RWPE2 (cell line): ENCODE results near the gene VANGL2.
A peak's percentile ranks its signal among the peaks of the same experiment; 100 is the strongest.

Source experiments
- ATAC-seq: fragments of 200-7000 bp; cut with Tn5 transposase; 3 replicates; pipeline ENCODE4 v1.9.1; 2021; ENCODE audit warnings: low read depth
- DNase-seq: peaks from one replicate; pipeline ENCODE4 v3.0.0-alpha.2; 2020; ENCODE audit warnings: low spot score
- H3K27ac ChIP-seq: fragments of 450-650 bp; 2 replicates; pipeline ENCODE4 v1.5.1; 2017; ENCODE audit warnings: mild to moderate bottlenecking; ENCODE audit not compliant: poor library complexity, severe bottlenecking
- H3K27me3 ChIP-seq: fragments of 250-450 bp; sonication (Bioruptor Pico); 2 replicates; pipeline ENCODE4 v1.5.1; 2021; ENCODE audit warnings: mild to moderate bottlenecking, moderate library complexity; ENCODE audit not compliant: insufficient read depth, poor library complexity, severe bottlenecking
- H3K36me3 ChIP-seq: fragments of 250-450 bp; sonication (Bioruptor Pico); 2 replicates; pipeline ENCODE4 v1.5.1; 2020; ENCODE audit warnings: low read depth, mild to moderate bottlenecking, moderate library complexity
- H3K4me1 ChIP-seq: fragments of 250-450 bp; sonication (Bioruptor Pico); 2 replicates; pipeline ENCODE4 v1.5.1; 2021; ENCODE audit warnings: mild to moderate bottlenecking, moderate library complexity; ENCODE audit not compliant: insufficient read depth, poor library complexity, severe bottlenecking
- H3K4me3 ChIP-seq: fragments of 250-450 bp; sonication (Bioruptor Pico); 2 replicates; pipeline ENCODE4 v1.5.1; 2021; ENCODE audit warnings: mild to moderate bottlenecking, moderate library complexity; ENCODE audit not compliant: severe bottlenecking
- H3K9me3 ChIP-seq: fragments of 250-450 bp; sonication (Bioruptor Pico); 2 replicates; pipeline ENCODE4 v1.5.1; 2021; ENCODE audit warnings: mild to moderate bottlenecking, moderate library complexity; ENCODE audit not compliant: severe bottlenecking
- TF ChIP-seq, protein P1 (sequence below): fragments of 450-650 bp; IDR thresholded peaks from one replicate; pipeline ENCODE4 v1.5.1; 2017; ENCODE audit warnings: mild to moderate bottlenecking, moderate library complexity; ENCODE audit not compliant: poor library complexity, severe bottlenecking

Gene VANGL2

DNA sequence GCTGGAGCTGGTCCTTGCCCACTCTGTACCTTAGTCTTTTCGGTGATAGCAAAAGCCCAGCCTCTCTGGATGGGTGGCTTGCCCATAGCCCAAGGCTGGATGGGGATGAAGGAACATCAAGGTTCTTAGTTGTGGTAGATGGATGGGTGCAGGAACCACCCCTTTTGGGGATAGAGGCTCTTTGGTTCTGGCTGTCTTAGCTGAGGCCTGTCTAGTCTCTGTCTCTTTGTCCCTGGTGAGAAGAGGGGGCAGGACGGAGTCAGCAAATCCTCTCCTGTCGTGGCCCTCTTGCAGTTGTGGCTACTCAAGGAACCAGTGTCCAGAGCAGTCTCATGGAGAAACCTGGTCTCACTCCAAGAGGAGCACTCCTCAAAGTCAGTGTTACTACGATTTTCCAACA lies 8.5 kb downstream of the VANGL2 start:
- H3K9me3 ChIP-seq = no peaks in the 10 kb centered on the region
- TF ChIP-seq, protein P1, sequence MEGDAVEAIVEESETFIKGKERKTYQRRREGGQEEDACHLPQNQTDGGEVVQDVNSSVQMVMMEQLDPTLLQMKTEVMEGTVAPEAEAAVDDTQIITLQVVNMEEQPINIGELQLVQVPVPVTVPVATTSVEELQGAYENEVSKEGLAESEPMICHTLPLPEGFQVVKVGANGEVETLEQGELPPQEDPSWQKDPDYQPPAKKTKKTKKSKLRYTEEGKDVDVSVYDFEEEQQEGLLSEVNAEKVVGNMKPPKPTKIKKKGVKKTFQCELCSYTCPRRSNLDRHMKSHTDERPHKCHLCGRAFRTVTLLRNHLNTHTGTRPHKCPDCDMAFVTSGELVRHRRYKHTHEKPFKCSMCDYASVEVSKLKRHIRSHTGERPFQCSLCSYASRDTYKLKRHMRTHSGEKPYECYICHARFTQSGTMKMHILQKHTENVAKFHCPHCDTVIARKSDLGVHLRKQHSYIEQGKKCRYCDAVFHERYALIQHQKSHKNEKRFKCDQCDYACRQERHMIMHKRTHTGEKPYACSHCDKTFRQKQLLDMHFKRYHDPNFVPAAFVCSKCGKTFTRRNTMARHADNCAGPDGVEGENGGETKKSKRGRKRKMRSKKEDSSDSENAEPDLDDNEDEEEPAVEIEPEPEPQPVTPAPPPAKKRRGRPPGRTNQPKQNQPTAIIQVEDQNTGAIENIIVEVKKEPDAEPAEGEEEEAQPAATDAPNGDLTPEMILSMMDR = no peak
- H3K36me3 ChIP-seq = no peaks in the 10 kb centered on the region
- no peak overlapping the region for H3K4me3 ChIP-seq
- peaks cover 39% of the 10 kb centered on the region for H3K4me1 ChIP-seq
- DNase-seq (no peak), ATAC-seq (no peak)
- H3K27ac ChIP-seq = peak overlapping the region; percentile 86
- H3K27me3 ChIP-seq = no peaks in the 10 kb centered on the region

DNA sequence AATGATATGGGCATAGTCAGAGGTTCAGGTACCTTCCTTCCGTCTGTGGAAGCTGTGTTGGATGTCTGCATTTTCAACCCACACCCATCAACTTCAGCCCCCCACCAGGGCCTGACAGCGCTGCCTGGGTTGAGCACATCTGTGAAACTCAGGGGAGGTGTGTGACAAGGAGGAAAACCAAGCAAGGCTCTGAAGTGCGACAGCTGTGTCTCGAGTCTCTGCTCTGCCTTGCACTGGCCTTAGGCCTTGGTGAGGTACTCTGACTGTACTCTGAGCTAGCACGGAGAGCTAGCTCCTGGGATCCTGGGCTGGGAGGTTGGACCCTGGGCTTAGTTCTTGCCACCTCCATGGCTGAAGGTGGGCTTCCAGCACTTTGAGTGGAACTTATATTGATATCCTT lies 9.1 kb downstream of the VANGL2 start:
- TF ChIP-seq, protein P1 = no peak
- ATAC-seq = no peak
- Histone ChIP-seq H3K27me3 (no peaks in the 10 kb centered on the region), H3K9me3 (no peaks in the 10 kb centered on the region), H3K4me3 (no peak overlapping the region), H3K36me3 (no peaks in the 10 kb centered on the region), H3K4me1 (peaks cover 37% of the 10 kb centered on the region), H3K27ac (peak overlapping the region; percentile 86)
- no peak for DNase-seq

DNA sequence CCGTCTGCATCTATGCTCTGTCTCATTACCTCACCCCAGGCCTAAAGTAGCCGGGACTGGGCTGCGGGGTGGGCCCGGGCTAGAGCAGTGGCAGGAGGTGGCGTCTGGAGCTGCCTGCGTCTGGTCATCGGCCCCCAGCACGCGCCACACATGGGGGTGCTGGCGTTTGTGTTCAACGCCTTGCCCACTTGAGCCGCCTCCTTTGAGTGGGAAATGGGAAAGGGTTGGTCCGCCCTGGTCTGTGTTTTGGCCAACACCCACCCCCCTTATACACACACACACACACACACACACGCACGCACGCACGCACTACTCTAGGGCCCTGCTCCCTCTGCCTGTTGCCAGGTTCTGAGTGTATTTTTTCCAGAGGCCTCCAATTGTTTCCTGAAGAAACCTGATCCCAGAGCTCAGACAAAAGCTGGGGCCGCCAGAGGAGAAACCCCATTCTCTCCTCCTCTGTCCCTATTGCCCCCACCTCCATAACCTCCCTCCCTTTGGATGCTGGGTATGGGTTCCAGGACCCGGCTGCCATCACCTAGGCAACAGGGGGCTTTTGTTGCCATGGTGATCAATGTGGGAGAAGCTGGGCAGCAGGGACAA lies 10.1 kb downstream of the VANGL2 start:
- H3K36me3 ChIP-seq = no peaks in the 10 kb centered on the region
- DNase-seq (no peak), ATAC-seq (no peak)
- H3K4me1 ChIP-seq = peaks cover 43% of the 10 kb centered on the region
- H3K27me3 ChIP-seq = no peaks in the 10 kb centered on the region
- H3K9me3 ChIP-seq = no peaks in the 10 kb centered on the region
- TF ChIP-seq, protein P1 = no peak
- H3K4me3 ChIP-seq = no peak overlapping the region
- no peak overlapping the region for H3K27ac ChIP-seq

DNA sequence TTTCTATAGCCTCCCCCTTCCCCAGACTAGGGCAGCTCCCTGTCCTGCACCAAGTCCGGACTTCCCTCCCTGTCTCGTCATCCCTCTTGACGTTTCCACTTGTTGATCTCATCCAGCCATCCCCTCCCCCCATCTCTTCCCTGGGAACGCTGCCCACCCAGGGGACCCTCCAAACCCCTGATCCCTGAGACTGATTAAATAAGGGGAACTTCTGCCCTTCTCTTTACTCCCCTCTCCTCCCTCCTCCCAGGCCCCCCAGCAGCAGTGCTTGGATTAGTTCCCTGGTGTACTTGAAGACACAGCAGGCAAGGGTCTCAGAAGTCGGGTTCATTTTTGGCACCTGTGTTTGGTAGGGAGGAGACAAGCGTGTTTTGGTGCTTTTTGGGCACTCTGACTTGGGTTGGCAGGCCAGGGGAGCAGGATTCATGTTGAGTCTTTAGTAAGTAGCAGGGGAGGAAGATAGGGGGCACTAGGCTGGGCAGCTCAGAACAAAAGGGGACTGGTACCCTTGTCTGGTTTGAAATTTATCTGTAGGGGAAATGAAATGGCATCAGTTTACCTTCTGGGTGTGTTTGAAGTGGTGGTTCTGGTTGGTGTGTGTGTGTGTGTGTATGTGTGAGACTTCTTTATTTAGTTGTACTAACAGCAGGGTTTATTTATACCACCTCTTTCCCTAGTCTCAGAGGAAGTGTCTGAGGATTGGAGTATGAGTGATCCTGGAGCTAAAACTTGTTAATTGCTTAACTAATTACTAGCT lies 11.1 kb downstream of the VANGL2 start:
- peaks cover 37% of the 10 kb centered on the region for H3K4me1 ChIP-seq
- TF ChIP-seq, protein P1 = no peak
- ATAC-seq (no peak), DNase-seq (no peak)
- peaks cover 3% of the 10 kb centered on the region; the same call in 1 of the 2 replicates for H3K36me3 ChIP-seq
- H3K27me3 ChIP-seq = no peaks in the 10 kb centered on the region
- no peak overlapping the region for H3K4me3 ChIP-seq
- H3K9me3 ChIP-seq = no peaks in the 10 kb centered on the region
- H3K27ac ChIP-seq = no peak overlapping the region

DNA sequence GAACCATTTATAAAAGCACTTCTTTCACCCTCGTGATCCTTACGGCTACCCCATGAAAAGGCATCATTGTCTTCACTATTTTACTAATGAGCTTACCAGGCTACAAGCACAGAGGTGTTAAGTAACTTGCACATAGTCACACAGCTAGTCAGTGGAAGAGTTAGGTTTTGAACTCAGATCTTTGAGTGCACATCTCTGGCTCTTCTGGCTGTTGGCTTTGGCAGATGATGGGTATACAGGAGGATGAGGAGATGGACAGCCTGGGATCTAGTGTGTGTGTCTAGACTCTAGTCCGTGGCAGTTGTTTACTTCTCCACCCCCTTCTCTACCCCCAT lies 11.6 kb downstream of the VANGL2 start:
- no peak for ATAC-seq
- Histone ChIP-seq H3K36me3 (peaks cover 3% of the 10 kb centered on the region; the same call in 1 of the 2 replicates), H3K27ac (no peak overlapping the region), H3K4me1 (peaks cover 32% of the 10 kb centered on the region), H3K9me3 (no peaks in the 10 kb centered on the region), H3K4me3 (no peak overlapping the region), H3K27me3 (no peaks in the 10 kb centered on the region)
- TF ChIP-seq, protein P1 = no peak
- no peak for DNase-seq
